Measurements from ENCODE around the gene PRKAG2. TPM values are rescaled to one million over a fixed set of nuclear protein-coding genes. Genes with fewer than 3 reads are reported as not detected.

The PRKAG2 gene
- total RNA-seq, 1 donor from 2014 or later, result 17.9 TPM

DNA sequence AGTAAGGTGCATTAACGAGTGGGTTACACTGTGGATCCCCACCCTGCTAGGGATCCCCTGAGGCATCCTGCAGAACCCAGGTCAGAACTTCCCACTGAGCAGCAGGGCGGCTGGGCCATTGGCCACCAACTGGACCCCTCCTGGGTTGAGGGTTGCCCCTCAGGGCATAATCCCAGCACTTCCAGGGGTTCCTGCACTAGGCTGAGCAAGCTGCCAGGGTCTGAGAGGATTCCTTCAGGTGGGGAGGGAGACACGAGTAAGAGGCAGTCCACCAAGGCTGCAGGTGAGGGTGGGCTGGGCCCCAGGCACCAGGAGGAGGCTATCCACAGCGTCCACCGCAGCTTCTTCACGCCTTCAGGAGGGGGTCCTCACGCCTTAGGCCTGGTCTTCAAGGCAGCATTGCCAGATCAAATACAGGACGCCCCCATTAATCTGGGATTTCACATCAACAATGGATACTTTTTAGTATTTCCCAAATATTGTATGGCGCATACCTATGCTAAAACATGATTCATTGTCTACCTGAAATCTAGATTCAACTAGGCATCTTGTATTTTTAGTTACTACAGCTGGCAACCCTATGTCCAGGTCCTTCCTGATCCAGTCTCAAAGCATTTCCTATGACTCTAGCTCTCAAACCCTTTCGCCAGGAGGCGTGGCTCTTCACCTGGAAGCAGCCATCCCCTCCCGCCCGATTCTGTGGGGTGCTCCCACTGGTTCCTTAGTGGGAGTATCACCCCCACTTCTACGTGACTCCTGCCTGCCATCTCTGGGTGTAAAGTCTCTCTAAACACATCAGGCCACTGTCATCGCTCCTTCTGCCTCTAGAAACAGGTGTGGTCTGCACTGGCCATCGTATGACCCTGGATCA lies 4.1 kb downstream of the PRKAG2 start:
- Mint-ChIP-seq H3K36me3 (no peaks in the 10 kb centered on the region), H3K4me3 (no peak overlapping the region), H3K9me3 (no peaks in the 10 kb centered on the region), H3K27me3 (peaks cover 6% of the 10 kb centered on the region), H3K27ac (no peak overlapping the region), H3K4me1 (ENCODE audit: unreplicated experiment) (peaks cover 12% of the 10 kb centered on the region)
- TF ChIP-seq, protein P1, sequence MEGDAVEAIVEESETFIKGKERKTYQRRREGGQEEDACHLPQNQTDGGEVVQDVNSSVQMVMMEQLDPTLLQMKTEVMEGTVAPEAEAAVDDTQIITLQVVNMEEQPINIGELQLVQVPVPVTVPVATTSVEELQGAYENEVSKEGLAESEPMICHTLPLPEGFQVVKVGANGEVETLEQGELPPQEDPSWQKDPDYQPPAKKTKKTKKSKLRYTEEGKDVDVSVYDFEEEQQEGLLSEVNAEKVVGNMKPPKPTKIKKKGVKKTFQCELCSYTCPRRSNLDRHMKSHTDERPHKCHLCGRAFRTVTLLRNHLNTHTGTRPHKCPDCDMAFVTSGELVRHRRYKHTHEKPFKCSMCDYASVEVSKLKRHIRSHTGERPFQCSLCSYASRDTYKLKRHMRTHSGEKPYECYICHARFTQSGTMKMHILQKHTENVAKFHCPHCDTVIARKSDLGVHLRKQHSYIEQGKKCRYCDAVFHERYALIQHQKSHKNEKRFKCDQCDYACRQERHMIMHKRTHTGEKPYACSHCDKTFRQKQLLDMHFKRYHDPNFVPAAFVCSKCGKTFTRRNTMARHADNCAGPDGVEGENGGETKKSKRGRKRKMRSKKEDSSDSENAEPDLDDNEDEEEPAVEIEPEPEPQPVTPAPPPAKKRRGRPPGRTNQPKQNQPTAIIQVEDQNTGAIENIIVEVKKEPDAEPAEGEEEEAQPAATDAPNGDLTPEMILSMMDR (conservative IDR thresholded peaks at IDR 0.05), result no peak
- DNase-seq (ENCODE audit: extremely low spot score, unreplicated experiment), result no peak

- no peak for DNase-seq (ENCODE audit: extremely low spot score, unreplicated experiment)
- Mint-ChIP-seq H3K9me3 (no peaks in the 10 kb centered on the region), H3K4me3 (no peak overlapping the region), H3K4me1 (ENCODE audit: unreplicated experiment) (peaks cover 12% of the 10 kb centered on the region), H3K27me3 (peaks cover 6% of the 10 kb centered on the region), H3K27ac (no peak overlapping the region), H3K36me3 (no peaks in the 10 kb centered on the region)
- TF ChIP-seq, protein P1 (conservative IDR thresholded peaks at IDR 0.05), result no peak
These were observed 5.0 kb downstream of the PRKAG2 start for GRCh38 chr7:151871904-151872303.

- no peak overlapping the region for H3K4me3 Mint-ChIP-seq
- H3K9me3 Mint-ChIP-seq, result no peaks in the 10 kb centered on the region
- no peak overlapping the region for H3K27ac Mint-ChIP-seq
- peaks cover 6% of the 10 kb centered on the region for H3K27me3 Mint-ChIP-seq
- DNase-seq (ENCODE audit: extremely low spot score, unreplicated experiment), result no peak
- no peaks in the 10 kb centered on the region for H3K36me3 Mint-ChIP-seq
- peaks cover 12% of the 10 kb centered on the region for H3K4me1 Mint-ChIP-seq (ENCODE audit: unreplicated experiment)
- TF ChIP-seq, protein P1 (conservative IDR thresholded peaks at IDR 0.05), result no peak
These were observed 5.7 kb downstream of the PRKAG2 start for GRCh38 chr7:151871189-151871735.

DNA sequence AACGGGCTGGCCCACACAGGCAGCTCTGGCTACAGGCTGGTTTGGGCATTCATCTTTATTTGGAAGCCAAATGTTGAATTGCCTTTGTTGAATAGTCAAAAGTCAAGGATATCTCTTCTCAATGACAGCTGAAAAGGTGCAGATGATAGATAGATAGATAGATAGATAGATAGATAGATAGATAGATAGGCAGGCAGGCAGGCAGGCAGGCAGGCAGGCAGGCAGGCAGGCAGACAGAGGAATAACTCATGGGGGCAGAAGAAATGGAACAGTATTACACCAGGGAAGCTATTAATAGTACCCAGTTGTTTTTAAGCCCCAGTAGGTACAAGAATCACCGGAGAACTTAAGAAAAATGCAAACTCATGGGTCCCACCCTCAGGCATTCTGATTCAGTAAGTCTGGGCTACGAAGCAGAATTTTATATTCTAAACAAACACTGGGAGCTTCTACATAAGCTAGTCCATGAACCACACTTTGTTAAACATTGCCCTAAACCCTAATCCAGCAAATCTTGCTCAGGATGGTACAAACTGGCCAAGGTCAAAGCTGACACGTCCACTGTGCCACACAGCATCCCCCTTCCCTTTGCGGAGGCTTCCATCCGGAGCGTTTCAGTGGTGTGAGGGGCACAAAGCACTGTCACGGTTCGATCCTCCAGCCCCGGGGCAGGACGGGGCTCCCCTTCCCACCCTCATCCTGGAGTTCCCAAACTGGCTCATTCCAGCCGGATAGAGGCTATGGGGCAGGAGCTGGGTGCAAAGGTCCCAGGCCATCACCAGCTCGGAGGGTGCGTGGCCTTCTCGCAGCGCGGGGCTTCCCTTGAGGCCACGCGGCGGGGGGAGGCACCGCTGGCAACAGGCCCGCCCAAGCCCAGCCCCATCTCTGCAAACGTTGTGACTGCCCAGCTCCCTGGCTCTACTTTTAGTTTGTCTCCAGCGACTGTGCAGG lies 6.7 kb downstream of the PRKAG2 start:
- Mint-ChIP-seq H3K27me3 (peaks cover 6% of the 10 kb centered on the region), H3K4me3 (no peak overlapping the region)

DNA sequence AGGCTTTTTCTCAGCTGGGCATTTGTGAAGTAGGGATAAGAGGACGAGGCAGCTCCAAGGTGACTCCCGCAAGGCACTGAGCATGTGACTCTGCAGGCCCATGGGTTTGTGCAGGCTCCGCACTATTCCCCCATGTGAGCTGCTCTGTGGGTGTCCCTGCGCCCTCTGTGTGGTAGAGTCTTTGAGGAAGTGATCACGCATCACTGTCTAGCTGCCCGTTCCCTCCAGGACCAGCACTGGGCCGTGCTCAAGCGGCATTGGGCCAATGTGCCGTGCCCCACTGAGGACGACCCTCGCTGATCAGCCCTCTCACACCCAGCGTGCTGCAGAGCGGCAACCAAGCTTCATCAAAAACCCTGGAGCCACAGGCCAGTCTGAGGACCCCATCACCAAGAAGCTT lies 7.5 kb downstream of the PRKAG2 start:
- DNase-seq (ENCODE audit: extremely low spot score, unreplicated experiment), result no peak
- H3K36me3 Mint-ChIP-seq, result no peaks in the 10 kb centered on the region
- TF ChIP-seq, protein P1 (conservative IDR thresholded peaks at IDR 0.05), result no peak
- H3K9me3 Mint-ChIP-seq, result no peaks in the 10 kb centered on the region
- peaks cover 6% of the 10 kb centered on the region for H3K27me3 Mint-ChIP-seq
- no peak overlapping the region for H3K27ac Mint-ChIP-seq
- peaks cover 12% of the 10 kb centered on the region for H3K4me1 Mint-ChIP-seq (ENCODE audit: unreplicated experiment)
- no peak overlapping the region for H3K4me3 Mint-ChIP-seq

More for the DNA sequence above, 6.7 kb downstream of the PRKAG2 start:
- no peak for DNase-seq (ENCODE audit: extremely low spot score, unreplicated experiment)
- H3K27ac Mint-ChIP-seq, result no peak overlapping the region
- no peaks in the 10 kb centered on the region for H3K36me3 Mint-ChIP-seq
- TF ChIP-seq, protein P1 (conservative IDR thresholded peaks at IDR 0.05), result no peak
- H3K4me1 Mint-ChIP-seq (ENCODE audit: unreplicated experiment), result peaks cover 12% of the 10 kb centered on the region
- no peaks in the 10 kb centered on the region for H3K9me3 Mint-ChIP-seq

All from type B pancreatic cell (in vitro differentiated cells).